Sigmoid colon (tissue), 3 donors: ENCODE measurements around the gene GPC6.

Experiments
- CTCF ChIP-seq, 4 experiments: fragments of 450-650 bp in 3 of 4; fragments of 200-600 bp in 1 of 4; IDR thresholded peaks; one replicate each; pipeline ENCODE4 v1.5.1; 2016 to 2019; ENCODE audit warnings: antibody characterized with exemption in 4 of 4, mild to moderate bottlenecking in 3 of 4, moderate library complexity in 2 of 4
- POLR2A ChIP-seq, 2 donors: fragments of 450-650 bp; IDR thresholded peaks; one replicate each; pipeline ENCODE4 v1.6.1; 2016; ENCODE audit warnings: antibody characterized with exemption in 2 of 2, mild to moderate bottlenecking in 2 of 2, moderate library complexity in 2 of 2

GRCh38 chr13:93660391-93661063 lies 433.9 kb downstream of the GPC6 start:
- TF ChIP-seq POLR2A (IDR thresholded peaks at IDR 0.05) (no peak), CTCF (IDR thresholded peaks at IDR 0.05) (no peak)
